K562 (cell line): ENCODE results near the gene DNAAF8. TPM values are rescaled to one million over a fixed set of nuclear protein-coding genes. Genes with fewer than 3 reads are reported as not detected.

Source experiments
- ATAC-seq: fragments of 200-7000 bp; cut with Tn5 transposase; 3 replicates; pipeline ENCODE4 v1.9.1; 2020; ENCODE audit warnings: moderate library complexity
- BruUV-seq: library from RNA; stranded (reverse); fragments of 400-500 nt; replicated peaks from 2 replicates; lab custom pipeline; 2021; lab: Mats Ljungman, UMichigan
- CTCF ChIA-PET: fragments of 300-600 bp; formaldehyde crosslinking; extraction: SDS; loops from one replicate; lab custom pipeline; 2021; ENCODE audit warnings: low intra/inter-chr PET ratio; lab: Yijun Ruan, JAX
- POLR2A ChIA-PET: fragments of 300-600, 350-650 bp; sonication (Branson Sonifier 250); formaldehyde crosslinking; extraction: SDS; loops from one replicate; lab custom pipeline; 2021; ENCODE audit warnings: antibody characterized with exemption, inconsistent platforms; lab: Yijun Ruan, JAX
- DNase-seq, 4 experiments: peaks; one replicate each; pipeline versions ENCODE4 v3.0.0 to v3.0.0-alpha.2; 2011 to 2018; ENCODE audit warnings: low spot score in 3 of 4, mixed read lengths in 3 of 4; ENCODE audit errors: extremely low read depth in 1 of 4
- FAIRE-seq: peaks from 2 replicates; lab custom pipeline; 2011; peaks lifted over from hg19 to GRCh38; lab: Jason Lieb, UNC
- H2AFZ ChIP-seq: 2 replicates; pipeline ENCODE4 v1.6.0; 2011; ENCODE audit warnings: low read depth, low read length, control low read depth, inconsistent platforms
- H3K27ac ChIP-seq: fragments of 200-600 bp; 3 replicates; pipeline ENCODE4 v1.8.0; 2011; ENCODE audit warnings: low read depth, mild to moderate bottlenecking, control low read depth, inconsistent platforms, low read length, moderate library complexity, mixed read lengths; ENCODE audit errors: extremely low read depth
- H3K27me3 ChIP-seq, 2 experiments: fragments of 300-600 bp in 1 of 2; 2 replicates in 1 of 2; 3 replicates in 1 of 2; pipeline versions ENCODE4 v1.6.0 to v1.8.0; 2011; ENCODE audit warnings: inconsistent platforms in 2 of 2, low read length in 2 of 2, mild to moderate bottlenecking in 1 of 2, mixed read lengths in 1 of 2, moderate library complexity in 1 of 2; ENCODE audit not compliant: control insufficient read depth in 2 of 2, insufficient read depth in 2 of 2
- H3K36me3 ChIP-seq: fragments of 300-600 bp; 3 replicates; pipeline ENCODE4 v1.8.0; 2011; ENCODE audit warnings: mild to moderate bottlenecking, low read length, inconsistent platforms; ENCODE audit not compliant: control insufficient read depth, insufficient read depth
- H3K4me1 ChIP-seq, 2 experiments: fragments of 200-600 bp in 1 of 2; replicated peaks in 1 of 2; 2 replicates in 1 of 2; 3 replicates in 1 of 2; pipeline versions ENCODE4 v1.5.1 to v1.8.0; 2011; ENCODE audit warnings: inconsistent platforms in 2 of 2, low read length in 2 of 2, mild to moderate bottlenecking in 1 of 2, mixed read lengths in 1 of 2, moderate library complexity in 1 of 2; ENCODE audit not compliant: control insufficient read depth in 2 of 2, insufficient read depth in 2 of 2
- H3K4me2 ChIP-seq: 2 replicates; pipeline ENCODE4 v1.6.1; 2011; ENCODE audit warnings: low read length, control low read depth, inconsistent platforms, mixed read lengths; ENCODE audit not compliant: insufficient read depth
- H3K4me3 ChIP-seq: fragments of 200-600 bp; sonication (generic), shearing (Covaris generic); 2 replicates; pipeline ENCODE4 v1.5.1; 2016; ENCODE audit warnings: control low read depth, inconsistent platforms
- H3K79me2 ChIP-seq: fragments of 200-600 bp; 3 replicates; pipeline ENCODE4 v1.8.0; 2011; ENCODE audit warnings: low read length, inconsistent platforms; ENCODE audit not compliant: control insufficient read depth, insufficient read depth
- H3K9ac ChIP-seq, 2 experiments: 2 replicates each; pipeline versions ENCODE4 v1.6.0 to v1.6.1; 2011; ENCODE audit warnings: low read depth in 2 of 2, low read length in 2 of 2, control low read depth in 1 of 2, inconsistent platforms in 1 of 2, mild to moderate bottlenecking in 1 of 2, mixed read lengths in 1 of 2; ENCODE audit not compliant: insufficient read depth in 1 of 2
- H3K9me1 ChIP-seq: one replicate; pipeline ENCODE4 v1.6.0; 2011; ENCODE audit warnings: inconsistent platforms, mild to moderate bottlenecking, low read length, moderate library complexity; ENCODE audit not compliant: control insufficient read depth, insufficient read depth
- H3K9me3 ChIP-seq: replicated peaks from 2 replicates; pipeline ENCODE4 v1.5.1; 2011; ENCODE audit warnings: low read depth, low read length, inconsistent platforms; ENCODE audit not compliant: control insufficient read depth, insufficient read depth
- H4K20me1 ChIP-seq: replicated peaks from 2 replicates; pipeline ENCODE4 v1.6.1; 2011; ENCODE audit warnings: low read length, inconsistent platforms, mixed read lengths; ENCODE audit not compliant: control insufficient read depth, insufficient read depth
- EHMT2 ChIP-seq: fragments of 450-650 bp; IDR thresholded peaks from 2 replicates; pipeline ENCODE4 v1.6.1; 2018; ENCODE audit warnings: antibody characterized with exemption
- POLR2G ChIP-seq: fragments of 200-400 bp; formaldehyde crosslinking; IDR thresholded peaks from 2 replicates; pipeline ENCODE4 v1.6.1; 2017; ENCODE audit warnings: low read depth, mild to moderate bottlenecking, antibody characterized with exemption, low read length, moderate library complexity
- RBM22 ChIP-seq: fragments of 200-400 bp; formaldehyde crosslinking; IDR thresholded peaks from 2 replicates; pipeline ENCODE4 v1.6.1; 2018; ENCODE audit warnings: low read length, low read depth; ENCODE audit not compliant: poor library complexity, severe bottlenecking
- WGBS: fragments of 100-300 bp; shearing (Covaris generic); methylation state at CpG from one replicate; pipeline ENCODE4 v1.1.6; 2016; ENCODE audit warnings: low coverage, mixed read lengths; ENCODE audit not compliant: insufficient coverage; ENCODE audit errors: missing lambda C conversion rate; 5-methylcytosine and 5-hydroxymethylcytosine counted together
- in situ Hi-C: fragments of 300-500 bp; cut with MboI; formaldehyde crosslinking; loops from 4 replicates; pipeline ENCODE4 v1.15.0; 2018; ENCODE audit warnings: inconsistent platforms, mixed read lengths
- intact Hi-C: fragments of 100-400 bp; cut with micrococcal nuclease; formaldehyde crosslinking; loops from 2 replicates; pipeline ENCODE4 v1.14.2; 2022
- polyA plus RNA-seq, 8 experiments: library from polyadenylated mRNA; depleted of rRNA in 4 of 8; stranded (reverse) in 5 of 8; unstranded in 3 of 8; fragments of >200 nt; fragmentation: Nextera tagmentation in 2 of 8; fragmentation: Illumina TruSeq in 1 of 8; extraction: Ambion mirVana in 2 of 8; extraction: Trizol in 1 of 8; gene quantifications; 2 replicates each; pipeline versions ENCODE4 v1.2.1 to v1.2.3, GENCODE V29; 2011 to 2014; ENCODE audit warnings: inconsistent platforms in 1 of 8, missing spikeins in 1 of 8
- total RNA-seq, 7 experiments: library from RNA; depleted of rRNA in 6 of 7; stranded (reverse); fragments of >200 nt in 6 of 7; fragmentation: Illumina TruSeq in 2 of 7; extraction: Trizol in 2 of 7; gene quantifications; 2 replicates each; pipeline versions ENCODE4 v1.2.1 to v1.2.3, GENCODE V29; 2011 to 2021; ENCODE audit warnings: low replicate concordance in 1 of 7

Gene DNAAF8
- total and polyA plus RNA-seq, 9 of the 15 experiments (the other 6 are each of a cell fraction or from before 2014, with no cell fraction given), result 0.04 to 0.12 (median 0.10) TPM; not detected in 6

DNA sequence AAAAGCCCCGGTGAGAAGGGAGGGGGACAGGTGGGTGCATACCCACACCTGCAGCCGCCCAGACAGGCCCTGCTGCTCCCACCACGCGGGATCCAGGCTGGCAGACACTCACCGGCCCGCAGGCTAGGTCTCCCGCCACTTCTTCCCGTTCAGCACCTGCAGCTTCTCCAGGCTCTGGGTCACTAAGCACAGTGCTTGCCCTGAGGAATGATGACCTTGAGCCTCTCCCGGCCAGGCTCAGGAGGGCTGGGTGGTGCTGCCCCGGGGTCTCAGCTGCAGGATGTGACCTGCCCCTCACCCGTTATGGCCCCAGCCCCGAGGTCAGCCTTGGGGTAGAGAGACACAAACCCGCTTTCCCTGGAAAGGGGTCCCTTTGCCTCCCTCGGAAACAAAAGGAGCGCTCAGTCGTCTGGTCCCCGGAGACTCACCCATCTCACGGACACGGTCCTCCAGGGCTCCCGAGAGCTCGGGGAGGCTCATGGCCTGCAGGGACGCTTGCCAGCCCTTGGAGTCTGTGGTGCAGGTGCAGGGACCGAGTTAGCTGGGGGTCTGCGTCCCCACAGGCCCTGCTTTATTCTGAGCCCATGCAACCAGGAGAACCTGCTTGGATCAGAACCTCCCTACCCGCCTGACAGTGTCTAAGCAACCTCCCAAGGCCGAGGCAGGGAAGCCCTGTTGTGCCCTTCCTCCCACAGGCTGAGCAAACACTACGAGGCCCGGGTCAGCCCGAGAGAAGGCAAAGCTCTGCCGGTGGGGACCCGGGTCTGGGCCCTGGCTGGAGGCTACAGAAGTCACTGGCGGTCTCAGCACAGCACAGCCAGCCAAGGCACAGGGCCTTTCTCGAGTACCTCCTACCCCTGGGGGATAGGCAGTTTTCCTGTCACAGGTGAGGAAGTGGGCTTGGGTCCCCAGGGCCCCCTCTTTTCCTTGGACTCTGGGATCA is 37.2 kb upstream of the DNAAF8 start:
- no peaks in the 10 kb centered on the region for H3K9me3 ChIP-seq
- H3K4me2 ChIP-seq, result no peak overlapping the region
- no TSS peak for BruUV-seq
- no peak overlapping the region for H3K4me3 ChIP-seq
- DNase-seq (no peak), FAIRE-seq (no peak), ATAC-seq (no peak)
- whole genome bisulfite sequencing, result 89% methylated on average over 23 of the region's 33 CpGs
- peak overlapping the region in 1 of 2 experiments; percentile 14; a peak in 1 of 4 replicates for H3K9ac ChIP-seq
- no peaks in the 10 kb centered on the region for H3K27me3 ChIP-seq
- peaks cover 3% of the 10 kb centered on the region for H3K9me1 ChIP-seq
- intact Hi-C loops (no loop called here), in situ Hi-C loops (no loop called here)
- peak; percentile 5 for TF ChIP-seq RBM22
- TF ChIP-seq POLR2G, result peak; percentile 51; the same call in 1 of the 2 replicates
- no peak for TF ChIP-seq EHMT2
- peaks cover 0 to 63% of the 10 kb centered on the region in 2 experiments; a peak in 3 of 5 replicates for H3K4me1 ChIP-seq
- H3K27ac ChIP-seq, result no peak overlapping the region
- POLR2A ChIA-PET, result no interaction called here
- no peak overlapping the region for H2AFZ ChIP-seq
- CTCF ChIA-PET, result no interaction called here
- H4K20me1 ChIP-seq, result peaks cover 8% of the 10 kb centered on the region; the same call in 1 of the 2 replicates
- H3K36me3 ChIP-seq, result peaks cover 74% of the 10 kb centered on the region; the same call in 2 of the 3 replicates
- H3K79me2 ChIP-seq, result peaks cover 12% of the 10 kb centered on the region
